HL-60 (cell line): ENCODE results near the gene ENPEP.

Experiments used
- DNase-seq, 2 experiments: peaks; one replicate each; pipeline ENCODE4 v3.0.0-alpha.2; 2010 to 2020; ENCODE audit warnings: low read depth in 1 of 2, low spot score in 1 of 2
- H3K27ac ChIP-seq: fragments of 250-450 bp; sonication (Bioruptor Pico); replicated peaks from 2 replicates; pipeline ENCODE4 v1.5.1; 2020; ENCODE audit warnings: mild to moderate bottlenecking, moderate library complexity
- H3K27me3 ChIP-seq: fragments of 250-450 bp; sonication (Bioruptor Pico); 2 replicates; pipeline ENCODE4 v1.5.1; 2021; ENCODE audit warnings: mild to moderate bottlenecking, moderate library complexity; ENCODE audit not compliant: insufficient read depth, poor library complexity, severe bottlenecking
- H3K4me3 ChIP-seq: replicated peaks from 2 replicates; pipeline ENCODE4 v1.5.1; 2011; ENCODE audit warnings: mild to moderate bottlenecking, control low read depth, low read length; ENCODE audit not compliant: insufficient read depth
- CTCF ChIP-seq: IDR thresholded peaks from one replicate; pipeline ENCODE4 v1.5.1; 2011; ENCODE audit warnings: low read length, control low read depth, inconsistent platforms; ENCODE audit not compliant: insufficient read depth
- GABPA ChIP-seq: IDR thresholded peaks from 2 replicates; pipeline ENCODE4 v1.6.1; 2012; ENCODE audit warnings: low read depth
- POLR2AphosphoS5 ChIP-seq: IDR thresholded peaks from 2 replicates; pipeline ENCODE4 v1.6.1; 2012; ENCODE audit warnings: low read depth
- REST ChIP-seq: IDR thresholded peaks from 2 replicates; pipeline ENCODE4 v1.6.1; 2012; ENCODE audit warnings: low read depth; ENCODE audit not compliant: insufficient replicate concordance
- SPI1 ChIP-seq: IDR thresholded peaks from 2 replicates; pipeline ENCODE4 v1.6.1; 2012; ENCODE audit warnings: low read depth, mild to moderate bottlenecking, borderline replicate concordance

The ENPEP gene

GRCh38 chr4:110587666-110588285, 111.8 kb downstream of the ENPEP start:
- H3K4me3 ChIP-seq, result no peak overlapping the region
- H3K27me3 ChIP-seq, result no peaks in the 10 kb centered on the region
- H3K27ac ChIP-seq, result no peak overlapping the region
- no peak for DNase-seq
- TF ChIP-seq SPI1 (no peak), POLR2AphosphoS5 (no peak), CTCF (no peak), GABPA (no peak), REST (no peak)

- no peaks in the 10 kb centered on the region for H3K27me3 ChIP-seq
- no peak overlapping the region for H3K4me3 ChIP-seq
- no peak overlapping the region for H3K27ac ChIP-seq
- TF ChIP-seq REST, result no peak
- no peak for TF ChIP-seq CTCF
- no peak for TF ChIP-seq GABPA
- no peak for TF ChIP-seq SPI1
- TF ChIP-seq POLR2AphosphoS5, result no peak
- no peak for DNase-seq
Measured at GRCh38 chr4:110589297-110589696, 113.3 kb downstream of the ENPEP start.

GRCh38 chr4:110595583-110595982, 119.6 kb downstream of the ENPEP start:
- H3K27ac ChIP-seq, result no peak overlapping the region
- no peaks in the 10 kb centered on the region for H3K27me3 ChIP-seq
- no peak overlapping the region for H3K4me3 ChIP-seq
- DNase-seq, result no peak
- TF ChIP-seq POLR2AphosphoS5, result no peak
- TF ChIP-seq CTCF, result no peak
- TF ChIP-seq REST, result no peak
- TF ChIP-seq SPI1, result no peak
- TF ChIP-seq GABPA, result no peak
